DMS153 treated with DMSO at 0.1 percent for 48 hours (cell line): Measurements from ENCODE around the gene TMPO.
A peak's percentile ranks its signal among the peaks of the same experiment; 100 is the strongest.
"Not testable (repeated sequence)": the region's sequence is repeated elsewhere in the genome, so short reads cannot be mapped to it uniquely, and the experiment has no call there.

Experiments used
- DNase-seq: peaks from one replicate; lab custom pipeline; 2025; ENCODE audit not compliant: unreplicated experiment; lab: John Stamatoyannopoulos, UW

The TMPO gene

DNA sequence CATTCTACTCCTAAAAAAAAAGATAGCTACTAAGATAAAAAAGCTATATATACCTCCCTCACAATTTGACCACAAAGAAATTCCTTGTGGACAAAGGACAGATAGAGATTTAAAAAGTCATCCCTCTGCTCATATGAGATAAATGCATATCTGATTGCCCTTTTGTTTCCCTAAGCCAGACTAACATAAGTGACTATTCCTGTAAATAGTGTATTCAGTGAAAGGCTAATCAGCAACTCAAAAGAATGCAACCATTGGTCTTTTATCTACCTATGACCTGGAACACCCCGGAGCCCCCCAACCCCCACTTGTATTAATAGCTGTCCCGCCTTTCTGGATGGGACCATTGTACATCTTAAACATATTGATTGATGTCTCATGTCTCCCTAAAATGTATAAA, 6.3 kb upstream of the TMPO start:
- no peak for DNase-seq

DNA sequence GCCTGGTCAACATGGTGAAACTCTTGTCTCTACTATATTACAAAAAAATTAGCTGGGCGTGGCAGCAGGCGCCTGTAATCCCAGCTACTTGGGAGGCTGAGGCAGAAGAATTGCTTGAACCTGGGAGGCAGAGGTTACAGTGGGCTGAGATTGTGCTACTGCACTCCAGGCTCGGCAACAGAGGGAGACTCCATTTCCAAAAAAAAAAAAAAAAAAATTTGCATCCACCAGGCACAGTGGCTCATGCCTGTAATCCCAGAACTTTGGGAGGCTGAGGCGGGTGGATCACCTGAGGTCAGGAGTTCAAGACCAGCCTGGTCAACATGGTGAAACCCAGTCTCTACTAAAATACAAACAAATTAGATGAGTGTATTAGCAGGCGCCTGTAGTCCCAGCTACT, 3.6 kb upstream of the TMPO start:
- DNase-seq = not testable (repeated sequence)

DNA sequence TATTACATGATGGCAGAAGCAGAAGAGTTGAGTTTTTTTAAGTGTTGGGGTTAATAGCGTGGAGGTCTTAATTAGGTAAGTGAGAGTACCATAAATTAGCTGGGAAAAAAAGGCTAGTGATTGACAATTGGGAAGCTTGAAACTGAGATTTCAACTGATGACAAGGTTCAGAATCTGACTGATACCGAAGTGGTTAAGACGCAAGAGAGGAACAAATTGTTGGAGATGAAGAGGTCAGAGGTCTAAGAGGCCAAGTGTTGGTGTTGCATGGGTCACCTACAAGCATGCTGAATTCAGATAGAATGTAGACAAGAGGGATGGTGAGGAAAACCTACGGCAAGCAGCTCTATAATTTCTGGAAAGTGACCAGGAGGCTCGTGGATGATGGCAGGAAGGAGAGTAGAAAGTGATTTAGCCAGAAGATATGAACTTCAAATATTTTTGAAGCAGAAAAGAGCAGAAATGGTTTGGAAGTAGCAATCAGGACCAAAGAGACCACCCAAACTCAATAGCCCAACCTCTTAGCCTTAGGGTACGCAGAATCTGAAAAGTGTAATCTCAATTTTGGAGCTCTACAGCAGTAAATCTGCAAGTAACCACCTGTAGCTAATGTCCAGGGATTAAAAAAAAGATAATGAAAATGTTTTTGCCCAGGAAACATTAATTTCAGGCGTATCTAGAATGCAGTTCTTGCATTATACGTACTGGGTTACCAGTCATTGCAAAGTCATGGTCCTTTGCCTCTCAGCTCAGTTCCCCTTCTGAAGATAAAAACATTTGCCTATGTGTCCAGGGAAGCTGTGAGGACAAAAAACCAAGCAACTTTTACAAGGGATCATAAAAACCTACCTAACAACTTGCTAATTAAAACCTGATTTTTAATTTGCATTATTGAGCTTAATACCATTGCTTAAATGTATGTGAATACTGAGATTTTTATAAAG, 1.7 kb upstream of the TMPO start:
- no peak for DNase-seq

DNA sequence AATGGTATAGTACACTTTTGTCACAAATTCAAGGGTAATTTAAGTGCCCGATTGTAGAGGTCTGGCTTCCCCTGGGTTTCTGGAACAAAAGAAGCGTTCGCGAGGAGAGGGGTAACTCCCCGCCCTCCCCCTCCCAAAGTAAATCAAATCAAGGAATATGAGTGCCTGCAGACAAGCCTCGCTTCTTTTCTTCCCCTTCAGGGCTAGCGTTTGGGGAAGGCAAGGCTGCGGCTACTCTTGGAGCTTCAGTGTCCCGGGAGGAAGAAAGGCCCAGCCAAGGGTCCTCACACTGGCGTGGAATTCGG, 456 bp upstream of the TMPO start:
- peak; percentile 62 for DNase-seq

DNA sequence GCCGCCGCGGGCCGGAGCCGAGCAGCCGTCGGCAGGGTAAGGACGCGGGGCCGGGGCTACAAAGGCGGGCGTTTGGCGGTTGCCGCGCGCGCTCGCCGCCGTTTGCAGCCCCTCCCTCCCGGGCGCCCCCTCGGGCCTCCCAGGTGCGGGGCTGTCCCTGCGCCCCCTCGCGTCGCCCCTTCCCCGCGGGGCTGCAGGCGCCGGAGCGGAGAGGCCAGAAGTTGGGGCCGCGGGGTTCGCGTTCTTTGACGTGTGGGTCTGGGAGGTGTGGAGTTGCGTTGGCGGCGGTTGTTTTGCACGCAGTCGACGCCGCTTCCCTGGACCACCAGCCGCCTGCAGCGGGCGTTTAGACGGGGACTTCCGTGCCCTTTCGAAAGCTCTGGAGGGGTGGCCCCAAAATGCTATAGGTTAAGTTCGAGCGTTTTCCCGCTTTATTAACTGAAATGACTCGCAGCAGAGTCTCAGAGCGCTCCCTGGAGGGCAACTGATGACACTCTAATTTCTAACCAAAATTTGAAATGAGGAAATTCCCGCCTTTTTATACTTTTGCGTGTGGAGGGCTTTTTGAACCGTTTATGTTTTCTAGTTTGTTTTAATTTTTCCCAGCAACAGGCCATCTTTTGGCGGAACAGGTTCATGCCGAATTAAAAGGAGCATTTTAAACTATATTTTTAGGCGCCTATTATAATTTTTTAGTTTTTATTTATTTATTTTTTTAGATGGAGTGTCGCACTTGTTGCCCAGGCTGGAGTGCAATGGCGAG, 902 bp downstream of the TMPO start:
- DNase-seq = peak; percentile 79

DNA sequence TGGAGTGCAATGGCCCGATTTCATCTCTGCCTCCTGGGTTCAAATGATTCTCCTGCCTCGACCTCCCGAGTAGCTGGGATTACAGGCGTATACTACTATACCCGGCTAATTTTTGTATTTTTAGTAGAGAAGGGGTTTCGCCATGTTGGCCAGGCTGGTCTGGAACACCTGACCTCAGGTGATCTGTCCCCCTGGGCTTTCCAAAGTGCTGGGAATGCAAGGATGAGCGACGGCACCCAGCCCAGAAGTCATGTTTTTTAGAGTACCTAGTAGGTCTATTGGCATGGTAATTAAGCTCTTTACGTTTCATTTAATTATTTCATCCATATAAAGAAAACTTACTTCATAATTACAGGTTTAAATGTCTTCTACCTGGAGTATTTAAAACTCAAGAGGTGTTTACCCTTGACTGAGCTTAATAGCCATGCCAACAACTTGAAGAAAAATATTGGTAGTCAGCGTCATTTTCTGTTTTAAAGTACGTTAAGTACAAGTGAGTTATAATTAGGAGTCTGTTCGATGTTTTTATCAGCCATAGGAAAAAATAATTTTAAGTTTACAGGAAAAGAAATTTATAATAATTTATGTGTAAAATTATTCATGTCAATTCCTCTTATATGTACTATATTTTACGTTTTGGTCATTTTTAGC, 4.0 kb downstream of the TMPO start:
- no peak for DNase-seq

DNA sequence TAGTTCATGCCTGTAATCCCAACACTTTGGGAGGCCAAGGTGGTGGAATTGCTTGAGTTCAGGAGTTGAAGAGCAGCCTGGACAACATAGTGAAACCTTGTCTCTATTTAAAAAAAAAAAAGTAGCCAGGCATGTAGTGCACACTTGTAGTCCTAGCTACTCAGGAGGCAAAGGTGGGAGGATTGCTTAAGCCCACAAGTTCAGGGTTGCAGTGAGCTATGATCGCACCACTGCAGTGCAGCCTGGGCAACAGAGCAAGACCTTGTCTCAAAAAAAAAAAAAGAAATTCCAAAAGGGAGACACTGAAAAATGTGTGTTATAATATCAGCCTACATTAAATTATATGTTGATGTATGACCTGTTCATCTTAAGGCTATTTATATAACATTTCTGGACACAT, 14.7 kb downstream of the TMPO start:
- DNase-seq = no peak

DNA sequence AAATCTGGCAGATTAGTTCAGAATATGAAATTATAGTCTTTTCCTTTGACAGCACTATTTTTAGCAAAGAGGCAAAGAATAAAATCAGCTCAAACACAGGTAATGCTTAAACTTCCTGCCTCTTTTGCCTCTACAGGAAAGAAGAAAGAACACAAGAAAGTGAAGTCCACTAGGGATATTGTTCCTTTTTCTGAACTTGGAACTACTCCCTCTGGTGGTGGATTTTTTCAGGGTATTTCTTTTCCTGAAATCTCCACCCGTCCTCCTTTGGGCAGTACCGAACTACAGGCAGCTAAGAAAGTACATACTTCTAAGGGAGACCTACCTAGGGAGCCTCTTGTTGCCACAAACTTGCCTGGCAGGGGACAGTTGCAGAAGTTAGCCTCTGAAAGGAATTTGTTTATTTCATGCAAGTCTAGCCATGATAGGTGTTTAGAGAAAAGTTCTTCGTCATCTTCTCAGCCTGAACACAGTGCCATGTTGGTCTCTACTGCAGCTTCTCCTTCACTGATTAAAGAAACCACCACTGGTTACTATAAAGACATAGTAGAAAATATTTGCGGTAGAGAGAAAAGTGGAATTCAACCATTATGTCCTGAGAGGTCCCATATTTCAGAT, 17.4 kb downstream of the TMPO start:
- no peak for DNase-seq

DNA sequence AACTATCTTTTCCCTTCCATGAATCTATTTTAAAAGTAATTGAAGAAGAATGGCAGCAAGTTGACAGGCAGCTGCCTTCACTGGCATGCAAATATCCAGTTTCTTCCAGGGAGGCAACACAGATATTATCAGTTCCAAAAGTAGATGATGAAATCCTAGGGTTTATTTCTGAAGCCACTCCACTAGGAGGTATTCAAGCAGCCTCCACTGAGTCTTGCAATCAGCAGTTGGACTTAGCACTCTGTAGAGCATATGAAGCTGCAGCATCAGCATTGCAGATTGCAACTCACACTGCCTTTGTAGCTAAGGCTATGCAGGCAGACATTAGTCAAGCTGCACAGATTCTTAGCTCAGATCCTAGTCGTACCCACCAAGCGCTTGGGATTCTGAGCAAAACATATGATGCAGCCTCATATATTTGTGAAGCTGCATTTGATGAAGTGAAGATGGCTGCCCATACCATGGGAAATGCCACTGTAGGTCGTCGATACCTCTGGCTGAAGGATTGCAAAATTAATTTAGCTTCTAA, 18.4 kb downstream of the TMPO start:
- DNase-seq = no peak

DNA sequence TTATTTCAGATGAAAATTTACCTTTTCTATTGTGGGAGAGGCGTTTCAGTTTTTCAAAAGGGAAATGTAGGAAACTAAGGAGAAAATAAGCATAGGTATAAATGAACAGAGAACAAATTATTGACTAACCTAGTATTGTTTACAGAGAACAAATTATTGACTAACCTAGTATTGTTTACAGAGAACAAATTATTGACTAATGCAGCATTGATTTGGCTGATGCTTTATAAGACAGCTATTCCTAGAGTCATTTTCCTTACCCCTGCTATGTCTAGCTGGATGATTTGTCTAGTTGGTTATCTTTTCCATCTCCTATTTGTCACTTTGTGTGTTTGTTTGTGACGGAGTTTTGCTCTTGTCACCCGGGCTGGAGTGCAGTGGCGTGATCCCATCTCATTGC, 22.6 kb downstream of the TMPO start:
- DNase-seq = no peak

DNA sequence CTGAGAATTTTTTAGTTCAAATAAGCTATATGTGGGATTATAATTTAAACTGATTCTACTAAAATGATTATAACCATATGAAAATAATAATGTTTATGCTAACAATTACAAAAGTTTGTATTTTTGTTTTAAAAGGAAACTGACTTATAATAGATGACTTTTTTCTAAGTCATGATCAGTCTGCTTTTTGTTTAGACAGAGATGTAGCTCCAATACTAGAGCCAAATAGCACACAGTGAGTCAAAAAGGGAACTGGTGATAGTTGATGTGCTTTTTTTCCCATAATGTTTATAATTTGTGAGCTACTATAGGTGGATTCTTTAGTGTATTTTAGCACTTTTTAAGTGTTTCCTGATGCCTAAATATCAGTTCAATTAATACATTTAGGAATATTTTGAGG, 28.3 kb downstream of the TMPO start:
- DNase-seq = no peak

DNA sequence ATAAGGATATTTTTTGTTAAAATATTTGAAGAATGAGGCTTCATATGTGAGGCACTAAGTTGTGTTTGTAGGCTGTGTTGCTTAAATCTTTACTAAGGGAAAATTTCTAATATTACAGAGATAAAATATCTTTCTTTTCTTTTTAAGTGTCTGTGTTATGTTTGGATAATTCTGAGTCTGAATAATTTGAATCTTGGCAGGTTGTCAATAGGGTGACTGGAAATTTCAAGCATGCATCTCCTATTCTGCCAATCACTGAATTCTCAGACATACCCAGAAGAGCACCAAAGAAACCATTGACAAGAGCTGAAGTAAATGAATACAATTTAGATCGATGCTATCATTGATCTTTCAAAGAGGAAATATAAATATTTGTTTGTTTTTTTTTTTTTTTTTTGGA, 29.4 kb downstream of the TMPO start:
- DNase-seq = no peak

DNA sequence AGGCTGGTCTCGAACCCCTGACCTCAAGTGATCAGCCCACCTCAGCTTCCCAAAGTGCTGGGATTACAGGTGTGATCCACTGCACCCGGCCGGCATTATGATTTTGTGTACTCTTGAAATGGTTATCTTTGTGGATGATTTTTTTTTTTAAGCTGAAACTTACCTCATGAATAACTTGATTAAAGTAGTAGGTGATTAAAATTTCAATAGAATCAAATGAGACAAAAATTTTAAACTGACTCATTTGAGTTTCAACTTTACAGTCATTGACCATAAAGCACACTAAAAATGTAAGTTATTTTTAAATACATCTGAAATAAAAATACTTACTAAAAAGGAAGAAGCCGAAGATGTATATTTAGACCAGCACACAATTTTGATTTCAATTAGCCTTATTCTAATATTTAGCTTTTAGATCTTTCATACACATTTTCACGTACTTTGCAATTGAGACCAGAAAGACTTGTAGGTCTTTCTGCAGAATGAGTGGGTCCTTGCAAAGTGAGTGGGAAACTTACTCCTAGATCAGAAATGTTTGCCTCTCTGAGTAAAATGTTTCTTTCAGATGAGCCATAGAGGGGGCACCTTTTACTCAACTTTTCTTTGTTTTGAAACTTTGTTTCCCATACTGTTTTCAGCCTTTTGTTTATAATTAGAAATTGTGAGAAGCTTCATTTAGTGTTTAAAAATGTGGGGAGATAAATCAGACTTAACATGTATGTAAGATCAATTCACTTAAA, 34.2 kb downstream of the TMPO start:
- no peak for DNase-seq

DNA sequence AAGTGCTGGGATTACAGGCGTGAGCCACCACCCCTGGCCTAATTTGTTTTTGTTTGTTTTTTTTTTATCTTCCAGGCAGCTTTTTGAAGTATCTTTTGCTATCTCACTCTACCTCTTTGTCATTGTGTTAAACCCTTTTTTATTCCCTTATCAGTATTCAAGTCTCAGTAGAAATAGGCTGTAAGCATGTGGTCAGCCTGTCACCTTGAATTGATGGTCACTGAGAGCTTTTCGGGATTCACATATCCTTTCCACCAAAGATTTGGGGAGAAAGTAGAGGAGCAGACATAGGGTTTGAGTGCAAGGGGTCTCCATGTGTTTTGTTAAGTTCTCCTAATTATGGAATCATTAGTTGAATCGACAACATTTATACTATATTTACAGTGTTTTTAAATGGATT, 36.4 kb downstream of the TMPO start:
- DNase-seq = no peak

DNA sequence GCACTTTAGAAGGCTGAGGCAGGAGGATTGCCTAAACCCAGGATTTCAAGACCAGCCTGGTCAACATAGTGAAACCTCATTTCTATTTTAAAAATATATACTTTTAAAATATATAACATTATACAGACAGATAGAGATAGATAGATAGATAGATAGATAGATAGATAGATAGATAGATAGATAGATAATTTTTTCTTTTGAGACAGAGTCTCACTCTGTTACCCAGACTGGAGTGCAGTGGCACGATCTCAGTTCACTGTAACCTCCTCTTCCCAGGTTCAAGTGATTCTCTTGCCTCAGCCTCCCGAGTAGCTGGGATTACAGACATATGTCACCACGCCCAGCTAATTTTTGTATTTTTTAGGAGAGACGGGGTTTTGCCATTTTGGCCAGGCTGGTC, 42.7 kb downstream of the TMPO start:
- DNase-seq = not testable (repeated sequence)

DNA sequence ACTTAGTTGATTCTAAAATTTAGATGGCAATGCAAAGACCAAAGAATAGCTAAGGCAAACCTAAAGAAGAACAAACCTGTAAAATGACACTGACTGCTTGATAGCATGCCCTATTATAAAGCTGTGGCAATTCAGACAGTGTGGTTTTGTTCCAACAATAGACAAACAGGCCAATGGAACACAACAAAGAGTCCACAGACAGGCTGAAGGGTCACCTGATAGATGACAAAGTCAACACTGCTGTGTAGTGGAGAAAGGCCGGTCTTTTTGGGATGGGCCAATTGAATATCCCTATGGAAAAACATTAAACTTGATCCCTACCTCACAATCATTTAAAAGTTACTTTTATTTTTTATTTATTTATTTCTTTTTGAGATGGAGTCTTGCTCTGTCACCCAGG, 44.3 kb downstream of the TMPO start:
- no peak for DNase-seq

DNA sequence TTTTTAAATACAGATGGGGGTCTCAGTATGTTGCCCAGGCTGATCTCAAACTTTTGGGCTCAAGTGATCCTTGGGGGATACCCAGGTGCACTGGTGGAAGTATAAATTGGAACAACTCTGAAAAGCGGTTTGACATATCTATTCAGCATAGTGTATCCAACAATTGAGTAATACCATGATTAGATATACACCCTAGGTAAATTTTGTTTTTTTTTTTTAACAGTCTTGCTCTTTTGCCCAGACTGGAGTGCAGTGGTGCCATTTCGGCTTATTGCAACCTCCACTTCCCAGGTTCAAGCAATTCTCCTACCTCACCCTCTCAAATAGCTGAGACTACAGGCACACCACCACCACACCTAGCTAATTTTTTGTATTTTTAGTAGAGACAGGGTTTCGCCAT, 46.5 kb downstream of the TMPO start:
- no peak for DNase-seq

DNA sequence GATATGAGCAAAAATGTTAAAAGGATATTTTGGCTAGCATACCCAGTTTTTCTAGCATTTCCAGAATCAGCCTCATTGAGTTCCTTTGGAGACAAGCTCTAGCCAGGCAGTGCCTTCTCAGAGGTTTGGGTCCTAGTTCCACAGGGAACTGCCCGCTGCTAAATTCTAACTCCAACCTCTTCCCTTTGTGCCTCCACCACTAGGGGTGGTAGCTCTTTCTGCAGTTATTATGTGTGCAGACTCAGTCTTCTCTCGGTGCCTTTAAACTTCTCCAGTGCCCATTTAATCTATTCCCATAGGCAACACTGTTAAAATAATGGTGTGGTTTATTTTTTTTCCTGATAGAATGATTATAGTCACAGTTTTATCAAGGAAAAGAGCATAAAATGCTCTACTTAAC, 56.6 kb downstream of the TMPO start:
- DNase-seq = no peak

DNA sequence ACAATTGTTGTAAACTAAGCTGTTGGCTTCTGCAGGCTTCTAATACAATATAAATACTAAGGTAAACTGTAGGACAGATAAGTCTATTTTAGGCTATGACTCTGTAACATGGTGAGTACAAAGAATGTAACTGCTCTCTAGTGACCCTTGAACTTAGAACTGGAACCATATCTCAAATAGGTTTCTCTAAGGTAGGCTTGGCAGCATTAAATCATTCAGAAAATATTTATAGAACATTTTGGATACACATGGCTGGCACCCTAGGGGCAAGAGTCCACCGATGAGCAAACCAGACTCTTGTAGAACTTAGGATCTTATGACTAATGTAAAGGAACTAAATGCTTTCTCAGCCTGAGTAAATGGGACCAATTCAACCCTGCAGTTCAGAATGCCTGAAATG, 58.7 kb downstream of the TMPO start:
- no peak for DNase-seq

DNA sequence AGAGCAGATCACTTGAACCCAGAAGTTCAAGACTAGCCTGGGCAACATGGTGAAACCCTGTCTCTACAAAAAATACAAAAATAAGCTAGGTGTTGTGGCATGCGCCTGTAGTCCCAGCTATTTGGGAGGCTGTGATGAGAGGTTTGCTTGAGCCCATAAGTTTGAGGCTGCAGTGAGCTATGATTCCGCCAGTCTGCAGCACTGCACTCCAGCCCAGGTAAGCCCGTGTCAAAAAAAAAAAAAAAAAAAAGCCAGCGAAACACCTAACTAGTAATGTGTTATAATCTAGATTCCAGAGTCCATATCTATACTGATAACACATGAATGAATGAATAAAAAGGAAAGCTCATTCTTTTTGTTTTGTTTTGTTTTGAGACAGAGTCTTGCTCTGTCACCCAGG, 59.6 kb downstream of the TMPO start:
- DNase-seq = no peak

DNA sequence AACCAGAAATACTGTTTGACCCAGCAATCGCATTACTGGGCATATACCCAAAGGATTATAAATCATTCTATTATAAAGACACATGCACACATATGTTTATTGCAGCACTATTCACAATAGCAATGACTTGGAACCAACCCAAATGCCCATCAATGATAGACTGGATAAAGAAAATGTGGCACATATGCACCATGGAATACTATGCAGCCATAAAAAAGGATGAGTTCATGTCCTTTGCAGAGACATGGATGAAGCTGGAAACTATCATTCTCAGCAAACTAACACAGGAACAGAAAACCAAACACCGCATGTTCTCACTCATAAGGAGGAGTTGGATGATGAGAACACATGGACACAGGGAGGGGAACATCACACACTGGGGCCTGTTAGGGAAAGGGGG, 61.4 kb downstream of the TMPO start:
- not testable (repeated sequence) for DNase-seq
